Measurements from ENCODE around the gene KCNJ15.

- no peak for TF ChIP-seq EZH2 (IDR thresholded peaks at IDR 0.05; ENCODE audit: insufficient read depth, poor library complexity, severe bottlenecking)
- TF ChIP-seq EZH2phosphoT487 (IDR thresholded peaks at IDR 0.05; ENCODE audit: insufficient read depth, low read depth): no peak
These were observed 92.4 kb downstream of the KCNJ15 start for GRCh38 chr21:38349111-38349746.
